Measurements from ENCODE around the gene VN1R2. TPM values are rescaled to one million over a fixed set of nuclear protein-coding genes. Genes with fewer than 3 reads are reported as not detected.

The VN1R2 gene
- total and polyA plus RNA-seq, 2 experiments from 2014 or later = not detected

Other genes starting within 250 kb of the VN1R2 start
- 0.21 and 0.35 TPM in 2 replicates for gene ERVV-1, start 244.4 kb upstream of the VN1R2 start, total RNA-seq (2014; rRNA removed; shearing (Covaris generic))
- 0.23 and 0.26 TPM in 2 replicates for gene ERVV-1, start 244.4 kb upstream of the VN1R2 start, polyA plus RNA-seq (2016; fragmentation: Nextera tagmentation; extraction: Ambion mirVana)
- 0.87 and 1.4 TPM in 2 replicates for gene ERVV-2, start 213.6 kb upstream of the VN1R2 start, total RNA-seq (2014; rRNA removed; shearing (Covaris generic))
- 0.59 and 0.74 TPM in 2 replicates for gene ERVV-2, start 213.6 kb upstream of the VN1R2 start, polyA plus RNA-seq (2016; fragmentation: Nextera tagmentation; extraction: Ambion mirVana)
- gene ZNF160, start 154.9 kb upstream of the VN1R2 start, total RNA-seq (2014; rRNA removed; shearing (Covaris generic)) = 37.6 and 48.7 TPM in 2 replicates
- gene ZNF160, start 154.9 kb upstream of the VN1R2 start, polyA plus RNA-seq (2016; fragmentation: Nextera tagmentation; extraction: Ambion mirVana) = 12.5 and 16.9 TPM in 2 replicates
- 3.9 and 9.3 TPM in 2 replicates for gene ZNF415, start 125.4 kb upstream of the VN1R2 start, total RNA-seq (2014; rRNA removed; shearing (Covaris generic))
- 7.9 and 9.2 TPM in 2 replicates for gene ZNF415, start 125.4 kb upstream of the VN1R2 start, polyA plus RNA-seq (2016; fragmentation: Nextera tagmentation; extraction: Ambion mirVana)
- 10.8 and 11.9 TPM in 2 replicates for gene ZNF347, start 99.2 kb upstream of the VN1R2 start, total RNA-seq (2014; rRNA removed; shearing (Covaris generic))
- 3.4 and 4.6 TPM in 2 replicates for gene ZNF347, start 99.2 kb upstream of the VN1R2 start, polyA plus RNA-seq (2016; fragmentation: Nextera tagmentation; extraction: Ambion mirVana)
- 3.5 and 5.4 TPM in 2 replicates for gene ZNF665, start 64.9 kb upstream of the VN1R2 start, total RNA-seq (2014; rRNA removed; shearing (Covaris generic))
- 1.9 and 3.1 TPM in 2 replicates for gene ZNF665, start 64.9 kb upstream of the VN1R2 start, polyA plus RNA-seq (2016; fragmentation: Nextera tagmentation; extraction: Ambion mirVana)
- 57.2 and 60.5 TPM in 2 replicates for gene ZNF677, start 3.4 kb upstream of the VN1R2 start, total RNA-seq (2014; rRNA removed; shearing (Covaris generic))
- 68.1 and 74.8 TPM in 2 replicates for gene ZNF677, start 3.4 kb upstream of the VN1R2 start, polyA plus RNA-seq (2016; fragmentation: Nextera tagmentation; extraction: Ambion mirVana)
- not detected in 2 replicates for gene VN1R4, start 9.4 kb downstream of the VN1R2 start, total RNA-seq (2014; rRNA removed; shearing (Covaris generic))
- gene VN1R4, start 9.4 kb downstream of the VN1R2 start, polyA plus RNA-seq (2016; fragmentation: Nextera tagmentation; extraction: Ambion mirVana) = not detected in 2 replicates
- 17.0 and 22.1 TPM in 2 replicates for gene ZNF845, start 75.5 kb downstream of the VN1R2 start, total RNA-seq (2014; rRNA removed; shearing (Covaris generic))
- gene ZNF845, start 75.5 kb downstream of the VN1R2 start, polyA plus RNA-seq (2016; fragmentation: Nextera tagmentation; extraction: Ambion mirVana) = 4.3 and 5.5 TPM in 2 replicates
- gene ZNF525, start 107.4 kb downstream of the VN1R2 start, total RNA-seq (2014; rRNA removed; shearing (Covaris generic)) = 74.0 and 99.8 TPM in 2 replicates
- 29.5 and 39.3 TPM in 2 replicates for gene ZNF525, start 107.4 kb downstream of the VN1R2 start, polyA plus RNA-seq (2016; fragmentation: Nextera tagmentation; extraction: Ambion mirVana)
- 30.0 and 33.4 TPM in 2 replicates for gene ZNF765, start 136.9 kb downstream of the VN1R2 start, total RNA-seq (2014; rRNA removed; shearing (Covaris generic))
- gene ZNF765, start 136.9 kb downstream of the VN1R2 start, polyA plus RNA-seq (2016; fragmentation: Nextera tagmentation; extraction: Ambion mirVana) = 9.8 and 10.3 TPM in 2 replicates
- 35.0 and 40.1 TPM in 2 replicates for gene ZNF761, start 173.7 kb downstream of the VN1R2 start, total RNA-seq (2014; rRNA removed; shearing (Covaris generic))
- gene ZNF761, start 173.7 kb downstream of the VN1R2 start, polyA plus RNA-seq (2016; fragmentation: Nextera tagmentation; extraction: Ambion mirVana) = 13.4 and 17.1 TPM in 2 replicates
- 29.3 and 30.9 TPM in 2 replicates for gene ZNF813, start 209.4 kb downstream of the VN1R2 start, total RNA-seq (2014; rRNA removed; shearing (Covaris generic))
- 5.3 and 6.4 TPM in 2 replicates for gene ZNF813, start 209.4 kb downstream of the VN1R2 start, polyA plus RNA-seq (2016; fragmentation: Nextera tagmentation; extraction: Ambion mirVana)